ENCODE data around the gene PDE3B.
"Not testable (repeated sequence)": the region's sequence is repeated elsewhere in the genome, so short reads cannot be mapped to it uniquely, and the experiment has no call there.

Gene PDE3B

GRCh38 chr11:14676068-14676467 is 32.5 kb downstream of the PDE3B start:
- DNase-seq (ENCODE audit: low read depth, low spot score), result no peak

- DNase-seq (ENCODE audit: low read depth, low spot score), result no peak
These were observed 33.5 kb downstream of the PDE3B start for GRCh38 chr11:14677146-14677545.

- DNase-seq (ENCODE audit: low read depth, low spot score), result no peak
These were observed 34.7 kb downstream of the PDE3B start for GRCh38 chr11:14678350-14678749.

- no peak for DNase-seq (ENCODE audit: low read depth, low spot score)
These were observed 36.1 kb downstream of the PDE3B start for GRCh38 chr11:14679662-14680061.

- not testable (repeated sequence) for DNase-seq (ENCODE audit: low read depth, low spot score)
These were observed 40.8 kb downstream of the PDE3B start for GRCh38 chr11:14684234-14684915.

GRCh38 chr11:14687456-14687855 is 43.9 kb downstream of the PDE3B start:
- DNase-seq (ENCODE audit: low read depth, low spot score), result no peak

GRCh38 chr11:14687943-14688627 is 44.5 kb downstream of the PDE3B start:
- DNase-seq (ENCODE audit: low read depth, low spot score), result no peak

GRCh38 chr11:14695656-14696055 is 52.1 kb downstream of the PDE3B start:
- not testable (repeated sequence) for DNase-seq (ENCODE audit: low read depth, low spot score)

GRCh38 chr11:14698771-14699170 is 55.2 kb downstream of the PDE3B start:
- no peak for DNase-seq (ENCODE audit: low read depth, low spot score)

- no peak for DNase-seq (ENCODE audit: low read depth, low spot score)
These were observed 57.0 kb downstream of the PDE3B start for GRCh38 chr11:14700593-14700992.

GRCh38 chr11:14702760-14703159 is 59.2 kb downstream of the PDE3B start:
- no peak for DNase-seq (ENCODE audit: low read depth, low spot score)

- DNase-seq (ENCODE audit: low read depth, low spot score), result no peak
These were observed 60.1 kb downstream of the PDE3B start for GRCh38 chr11:14703731-14704130.

- DNase-seq (ENCODE audit: low read depth, low spot score), result no peak
These were observed 61.5 kb downstream of the PDE3B start for GRCh38 chr11:14705067-14705466.

GRCh38 chr11:14713496-14714244 is 70.1 kb downstream of the PDE3B start:
- no peak for DNase-seq (ENCODE audit: low read depth, low spot score)

GRCh38 chr11:14715669-14716068 is 72.1 kb downstream of the PDE3B start:
- not testable (repeated sequence) for DNase-seq (ENCODE audit: low read depth, low spot score)

GRCh38 chr11:14722496-14722895 is 78.9 kb downstream of the PDE3B start:
- no peak for DNase-seq (ENCODE audit: low read depth, low spot score)

- DNase-seq (ENCODE audit: low read depth, low spot score), result no peak
These were observed 81.5 kb downstream of the PDE3B start for GRCh38 chr11:14725150-14725549.

- DNase-seq (ENCODE audit: low read depth, low spot score), result no peak
These were observed 83.6 kb downstream of the PDE3B start for GRCh38 chr11:14727215-14727614.

GRCh38 chr11:14727746-14728145 is 84.1 kb downstream of the PDE3B start:
- no peak for DNase-seq (ENCODE audit: low read depth, low spot score)

GRCh38 chr11:14740539-14740938 is 96.9 kb downstream of the PDE3B start:
- not testable (repeated sequence) for DNase-seq (ENCODE audit: low read depth, low spot score)

- DNase-seq (ENCODE audit: low read depth, low spot score), result no peak
These were observed 97.6 kb downstream of the PDE3B start for GRCh38 chr11:14741195-14741594.

GRCh38 chr11:14742849-14743559 is 99.4 kb downstream of the PDE3B start:
- no peak for DNase-seq (ENCODE audit: low read depth, low spot score)
